ENCODE results near the gene FNIP1. TPM values are rescaled to one million over a fixed set of nuclear protein-coding genes. Genes with fewer than 3 reads are reported as not detected.
A peak's percentile ranks its signal among the peaks of the same experiment; 100 is the strongest.

Gene FNIP1
- total and polyA plus RNA-seq, 9 of the 15 experiments (the other 6 are each of a cell fraction or from before 2014, with no cell fraction given): 5.0 to 32.8 (median 18.4) TPM

DNA sequence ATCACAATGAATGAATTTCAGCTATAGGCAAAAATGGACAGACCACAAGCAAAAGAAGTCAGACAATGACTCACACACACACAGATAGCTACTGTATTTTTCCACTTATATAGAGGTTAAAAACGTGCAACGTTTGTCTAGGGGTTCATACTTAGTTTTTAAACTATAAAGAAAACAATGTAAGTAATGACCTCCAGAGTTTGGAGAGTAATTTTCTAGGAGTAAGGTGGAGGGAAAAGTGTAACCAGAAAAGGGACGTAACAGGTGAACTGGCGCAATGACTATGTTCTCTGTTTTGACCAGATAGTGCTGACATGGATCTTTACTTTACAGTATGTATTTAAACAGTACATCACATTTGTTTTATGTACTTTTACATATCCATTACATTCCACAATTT lies 51.1 kb downstream of the FNIP1 start:
- ATAC-seq (peak; percentile 13; the same call in 1 of the 3 replicates), FAIRE-seq (no peak), DNase-seq (ENCODE audit: extremely low read depth in 1 of 4, low spot score in 3 of 4) (peak in 2 of 4 experiments; percentile 26 to 37)
- H3K27ac ChIP-seq (ENCODE audit: extremely low read depth, low read depth, low read length): peak overlapping the region; percentile 86
- POLR2A ChIA-PET: interaction anchor here (0.7 to 2.1 kb wide), 5 partner anchors 9 to 110 kb away, joined by 3 to 10 read pairs (median 4); no protein-coding TSS in a partner anchor
- H3K36me3 ChIP-seq (ENCODE audit: control insufficient read depth, insufficient read depth, low read length): peaks cover 42% of the 10 kb centered on the region
- in situ Hi-C loops (cut with MboI) (no loop called here), intact Hi-C loops (cut with micrococcal nuclease) (loop anchor here (5.0 kb wide), 2 partner anchors 108 to 262 kb away; partner anchors contain the start of gene RAPGEF6)
- H3K79me2 ChIP-seq (ENCODE audit: control insufficient read depth, insufficient read depth, low read length): peaks cover 85% of the 10 kb centered on the region
- no peaks in the 10 kb centered on the region for H3K27me3 ChIP-seq (ENCODE audit: control insufficient read depth in 2 of 2, insufficient read depth in 2 of 2, low read length in 2 of 2)
- WGBS (ENCODE audit: insufficient coverage, low coverage, missing lambda C conversion rate): 0% methylated on average over 4 of the region's 4 CpGs
- no peaks in the 10 kb centered on the region for H4K20me1 ChIP-seq (replicated peaks; ENCODE audit: control insufficient read depth, insufficient read depth, low read length)
- peaks cover 15 to 55% of the 10 kb centered on the region in 2 experiments for H3K4me1 ChIP-seq (replicated peaks in 1 of 2; ENCODE audit: control insufficient read depth in 2 of 2, insufficient read depth in 2 of 2, low read length in 2 of 2)
- peak overlapping the region in 1 of 2 experiments; percentile 40; a peak in 2 of 4 replicates for H3K9ac ChIP-seq (ENCODE audit: insufficient read depth in 1 of 2, low read depth in 2 of 2, low read length in 2 of 2)
- no TSS peak for BruUV-seq (replicated peaks)
- 0 out of 2 replicates have a peak overlapping the region, but pooled peaks have one; percentile 8 for H2AFZ ChIP-seq (ENCODE audit: low read depth, low read length)
- peak overlapping the region; percentile 55 for H3K4me2 ChIP-seq (ENCODE audit: insufficient read depth, low read length)
- CTCF ChIA-PET (ENCODE audit: low intra/inter-chr PET ratio): no interaction called here
- no peaks in the 10 kb centered on the region for H3K9me3 ChIP-seq (replicated peaks; ENCODE audit: control insufficient read depth, insufficient read depth, low read depth, low read length)
- H3K4me3 ChIP-seq: no peak overlapping the region
- no peaks in the 10 kb centered on the region for H3K9me1 ChIP-seq (ENCODE audit: control insufficient read depth, insufficient read depth, low read length)
- TF ChIP-seq EP300 (IDR thresholded peaks at IDR 0.05; ENCODE audit: low read length) (peak; percentile 34; the same call in 1 of the 2 replicates), KDM4B (IDR thresholded peaks at IDR 0.05; ENCODE audit: borderline replicate concordance in 2 of 2, low read depth in 1 of 2) (no peak), BRD9 (IDR thresholded peaks at IDR 0.05; ENCODE audit: low read depth, partially characterized antibody) (peak; percentile 17), POLR2H (tag; IDR thresholded peaks at IDR 0.05; ENCODE audit: low read depth) (peak; percentile 37; the same call in 1 of the 2 replicates), ZNF232 (CRISPR knock-in tag; IDR thresholded peaks at IDR 0.05) (no peak), HDAC1 (IDR thresholded peaks at IDR 0.05) (peak in 1 of 2 experiments; percentile 39; a peak in 1 of 4 replicates), RB1 (IDR thresholded peaks at IDR 0.05; ENCODE audit: low read depth) (no peak), MAFG (tag; conservative IDR thresholded peaks at IDR 0.05) (peak; percentile 76), ZNF780A (CRISPR knock-in tag; IDR thresholded peaks at IDR 0.05) (no peak), SMARCE1 (IDR thresholded peaks at IDR 0.05) (peak; percentile 63), SMARCA4 (IDR thresholded peaks at IDR 0.05) (peak; percentile 72; the same call in 1 of the 2 replicates), SRSF9 (IDR thresholded peaks at IDR 0.05; ENCODE audit: borderline replicate concordance, low read depth, low read length) (no peak), GMEB1 (CRISPR knock-in tag; IDR thresholded peaks at IDR 0.05) (no peak), JUND (IDR thresholded peaks at IDR 0.05; ENCODE audit: borderline replicate concordance, low read depth, low read length) (peak; percentile 42; the same call in 1 of the 2 replicates), JUND (tag; IDR thresholded peaks at IDR 0.05; ENCODE audit: borderline replicate concordance, low read depth, low read length) (peak; percentile 57; the same call in 2 of the 3 replicates), TBP (optimal IDR thresholded peaks at IDR 0.05; ENCODE audit: low read depth, low read length) (no peak)
- TF ChIP-seq, protein P1, sequence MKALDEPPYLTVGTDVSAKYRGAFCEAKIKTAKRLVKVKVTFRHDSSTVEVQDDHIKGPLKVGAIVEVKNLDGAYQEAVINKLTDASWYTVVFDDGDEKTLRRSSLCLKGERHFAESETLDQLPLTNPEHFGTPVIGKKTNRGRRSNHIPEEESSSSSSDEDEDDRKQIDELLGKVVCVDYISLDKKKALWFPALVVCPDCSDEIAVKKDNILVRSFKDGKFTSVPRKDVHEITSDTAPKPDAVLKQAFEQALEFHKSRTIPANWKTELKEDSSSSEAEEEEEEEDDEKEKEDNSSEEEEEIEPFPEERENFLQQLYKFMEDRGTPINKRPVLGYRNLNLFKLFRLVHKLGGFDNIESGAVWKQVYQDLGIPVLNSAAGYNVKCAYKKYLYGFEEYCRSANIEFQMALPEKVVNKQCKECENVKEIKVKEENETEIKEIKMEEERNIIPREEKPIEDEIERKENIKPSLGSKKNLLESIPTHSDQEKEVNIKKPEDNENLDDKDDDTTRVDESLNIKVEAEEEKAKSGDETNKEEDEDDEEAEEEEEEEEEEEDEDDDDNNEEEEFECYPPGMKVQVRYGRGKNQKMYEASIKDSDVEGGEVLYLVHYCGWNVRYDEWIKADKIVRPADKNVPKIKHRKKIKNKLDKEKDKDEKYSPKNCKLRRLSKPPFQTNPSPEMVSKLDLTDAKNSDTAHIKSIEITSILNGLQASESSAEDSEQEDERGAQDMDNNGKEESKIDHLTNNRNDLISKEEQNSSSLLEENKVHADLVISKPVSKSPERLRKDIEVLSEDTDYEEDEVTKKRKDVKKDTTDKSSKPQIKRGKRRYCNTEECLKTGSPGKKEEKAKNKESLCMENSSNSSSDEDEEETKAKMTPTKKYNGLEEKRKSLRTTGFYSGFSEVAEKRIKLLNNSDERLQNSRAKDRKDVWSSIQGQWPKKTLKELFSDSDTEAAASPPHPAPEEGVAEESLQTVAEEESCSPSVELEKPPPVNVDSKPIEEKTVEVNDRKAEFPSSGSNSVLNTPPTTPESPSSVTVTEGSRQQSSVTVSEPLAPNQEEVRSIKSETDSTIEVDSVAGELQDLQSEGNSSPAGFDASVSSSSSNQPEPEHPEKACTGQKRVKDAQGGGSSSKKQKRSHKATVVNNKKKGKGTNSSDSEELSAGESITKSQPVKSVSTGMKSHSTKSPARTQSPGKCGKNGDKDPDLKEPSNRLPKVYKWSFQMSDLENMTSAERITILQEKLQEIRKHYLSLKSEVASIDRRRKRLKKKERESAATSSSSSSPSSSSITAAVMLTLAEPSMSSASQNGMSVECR (CRISPR knock-in tag; IDR thresholded peaks at IDR 0.05): no peak

Data from K562 (cell line).